HG03575 (cell line): ENCODE measurements around the gene ING3.
A peak's percentile ranks its signal among the peaks of the same experiment; 100 is the strongest.
"Not testable (repeated sequence)": the region's sequence is repeated elsewhere in the genome, so short reads cannot be mapped to it uniquely, and the experiment has no call there.

Experiments used
- ATAC-seq: cut with Tn5 transposase; IDR thresholded peaks from one replicate; pipeline ENCODE4 v1.9.1; 2021; ENCODE audit not compliant: unreplicated experiment, insufficient number of reproducible peaks, low FRiP score; ENCODE audit errors: extremely low read depth

ING3 gene

GRCh38 chr7:120947980-120948379 is 2.6 kb upstream of the ING3 start:
- ATAC-seq: no peak

GRCh38 chr7:120949393-120949911 is 1.1 kb upstream of the ING3 start:
- ATAC-seq: no peak

DNA sequence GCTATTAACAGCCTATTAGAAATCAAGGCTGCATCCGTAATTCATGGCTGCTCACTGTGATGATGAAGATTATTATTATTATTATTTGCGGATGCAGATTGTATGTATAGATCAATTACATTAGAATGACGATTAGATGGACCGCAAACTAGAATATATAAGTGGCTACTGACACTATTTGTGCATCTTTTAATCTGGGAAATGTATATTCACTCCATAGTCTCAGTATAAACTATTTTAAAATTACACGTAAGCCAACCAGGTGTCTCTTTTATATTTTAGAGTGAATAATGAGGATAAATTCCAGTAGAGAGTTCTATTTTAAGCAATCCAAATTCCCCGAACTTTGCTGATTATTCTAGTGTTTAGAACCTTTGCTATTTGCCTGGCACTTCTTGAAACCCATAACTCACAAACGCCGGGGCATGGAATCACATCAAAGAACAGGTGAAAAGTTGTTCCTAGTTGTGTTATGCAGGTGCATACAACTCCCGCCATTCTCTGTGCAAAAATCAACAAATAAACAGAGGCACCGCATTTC is 509 bp upstream of the ING3 start:
- ATAC-seq: no peak

GRCh38 chr7:120951309-120951699 is 727 bp downstream of the ING3 start:
- no peak for ATAC-seq

GRCh38 chr7:120951826-120952225 is 1.2 kb downstream of the ING3 start:
- no peak for ATAC-seq

DNA sequence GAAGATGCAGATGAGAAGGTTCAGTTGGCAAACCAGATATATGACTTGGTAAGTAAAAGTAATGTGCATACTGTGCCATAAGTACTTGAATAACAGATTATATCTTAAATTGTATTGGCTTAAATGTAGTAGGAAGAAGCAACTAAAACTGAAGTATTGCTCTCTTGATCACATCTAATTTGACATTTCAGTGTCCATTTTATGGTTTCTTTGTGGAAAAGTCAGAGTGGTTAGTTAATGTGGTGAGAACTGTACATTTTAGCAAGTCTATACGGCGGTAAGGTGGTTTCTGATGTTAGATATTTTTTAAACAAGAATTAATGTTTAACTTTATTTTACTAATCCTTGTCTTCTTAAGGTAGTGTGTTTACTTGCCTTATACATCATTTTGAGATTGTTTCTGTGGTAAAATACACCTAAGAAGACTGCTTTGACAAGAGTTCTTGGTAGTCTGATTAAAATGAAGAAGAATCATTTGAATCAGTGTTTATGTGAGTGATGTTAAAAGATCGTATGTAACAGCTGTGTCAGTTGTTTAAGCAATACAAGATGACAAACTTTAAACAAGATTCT is 5.1 kb downstream of the ING3 start:
- peak; percentile 19 for ATAC-seq

- no peak for ATAC-seq
Measured at GRCh38 chr7:120959929-120960484, 9.4 kb downstream of the ING3 start.

DNA sequence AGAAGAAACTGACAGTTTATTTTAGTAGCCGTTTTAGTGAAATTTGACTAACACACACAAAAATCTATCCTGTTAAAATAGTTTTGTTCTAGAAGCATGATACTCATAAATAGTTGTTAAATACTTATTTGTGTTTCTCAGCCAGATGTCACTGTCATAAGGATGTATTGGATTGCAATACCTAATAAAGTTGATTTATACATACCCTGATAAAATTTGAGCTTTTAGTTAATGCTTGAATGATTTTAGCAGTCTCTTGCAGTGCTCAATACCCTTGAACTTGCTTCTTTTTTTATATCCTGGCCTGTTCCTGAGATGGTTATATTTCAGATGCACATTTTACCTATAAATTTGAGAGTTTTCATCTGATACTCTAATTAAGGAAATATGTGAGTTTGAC is 10.1 kb downstream of the ING3 start:
- no peak for ATAC-seq

- ATAC-seq: no peak
Measured at GRCh38 chr7:120961638-120962173, 11.1 kb downstream of the ING3 start.

DNA sequence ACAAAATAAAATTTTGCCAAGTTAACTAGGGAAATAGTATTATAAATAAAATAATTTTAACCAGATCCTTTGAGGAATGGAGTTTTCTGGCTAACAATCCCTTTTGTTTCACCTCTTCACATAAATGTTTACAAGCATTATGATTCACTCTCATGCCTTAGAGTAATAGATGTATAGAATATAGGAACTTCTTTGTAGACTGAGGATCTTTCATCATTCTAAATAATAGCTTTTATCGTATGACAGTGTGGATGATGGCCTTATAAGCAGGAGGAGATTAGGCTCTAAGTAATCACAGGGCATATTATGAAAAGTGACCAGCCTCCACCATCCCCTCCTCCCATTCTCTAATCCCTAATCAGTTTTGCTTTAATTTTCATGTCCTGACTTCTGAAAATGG is 13.5 kb downstream of the ING3 start:
- ATAC-seq: no peak

DNA sequence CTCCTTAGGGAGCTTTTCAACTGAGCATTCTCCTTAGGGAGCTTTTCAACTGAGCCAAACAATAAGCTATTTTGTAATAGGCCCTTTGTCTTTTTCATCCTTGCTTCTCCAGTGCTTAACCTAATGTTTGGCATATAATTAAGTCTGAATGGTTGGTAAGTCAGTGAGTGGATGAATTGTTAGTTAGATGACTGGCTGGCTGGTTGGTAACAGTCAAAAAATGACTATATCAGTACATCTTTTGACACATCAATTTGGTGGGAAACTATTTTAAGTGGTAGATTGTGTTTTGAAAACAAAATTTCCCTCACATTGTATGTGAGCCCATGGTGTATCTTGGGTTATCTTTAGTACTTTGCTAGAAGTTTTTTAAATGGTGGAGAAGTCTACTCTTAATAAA is 16.4 kb downstream of the ING3 start:
- ATAC-seq: no peak

- ATAC-seq: no peak
Measured at GRCh38 chr7:120973849-120974248, 23.3 kb downstream of the ING3 start.

GRCh38 chr7:120979765-120980499 is 29.4 kb downstream of the ING3 start:
- ATAC-seq: no peak

- no peak for ATAC-seq
Measured at GRCh38 chr7:120981117-120981516, 30.5 kb downstream of the ING3 start.

DNA sequence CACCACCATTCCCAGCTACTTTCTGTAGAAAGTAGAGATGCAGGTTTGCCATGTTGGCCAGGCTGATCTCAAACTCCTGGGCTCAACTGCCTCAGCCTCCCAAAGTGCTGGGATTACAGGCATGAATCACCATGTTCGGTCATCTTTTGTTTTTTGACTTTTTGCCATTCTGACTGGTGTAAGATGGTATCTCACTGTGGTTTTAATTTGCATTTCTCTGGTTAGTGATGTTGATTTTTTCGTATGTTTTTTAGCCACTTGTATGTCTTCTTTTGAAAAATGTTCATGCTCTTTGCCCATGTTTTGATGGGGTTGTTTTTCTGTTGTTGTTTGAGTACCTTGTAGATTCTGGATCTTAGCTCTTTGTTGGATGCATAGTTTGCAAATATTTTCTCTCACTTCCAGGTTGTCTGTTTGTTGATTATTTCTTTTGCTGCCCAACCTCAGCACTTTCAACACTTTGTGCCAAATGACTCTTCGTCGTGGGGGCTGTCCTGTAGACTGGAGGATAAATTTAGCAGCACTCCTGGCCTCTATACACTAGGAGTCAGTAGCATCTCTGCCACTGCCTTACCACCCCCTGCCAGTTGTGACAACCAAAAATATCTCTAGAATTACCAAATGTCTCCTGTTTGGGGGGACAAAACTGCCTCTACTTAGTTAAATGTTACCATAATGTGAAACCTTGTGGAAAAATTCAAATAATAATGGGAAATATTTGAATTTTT is 31.5 kb downstream of the ING3 start:
- no peak for ATAC-seq

GRCh38 chr7:120983592-120983991 is 33.0 kb downstream of the ING3 start:
- not testable (repeated sequence) for ATAC-seq

DNA sequence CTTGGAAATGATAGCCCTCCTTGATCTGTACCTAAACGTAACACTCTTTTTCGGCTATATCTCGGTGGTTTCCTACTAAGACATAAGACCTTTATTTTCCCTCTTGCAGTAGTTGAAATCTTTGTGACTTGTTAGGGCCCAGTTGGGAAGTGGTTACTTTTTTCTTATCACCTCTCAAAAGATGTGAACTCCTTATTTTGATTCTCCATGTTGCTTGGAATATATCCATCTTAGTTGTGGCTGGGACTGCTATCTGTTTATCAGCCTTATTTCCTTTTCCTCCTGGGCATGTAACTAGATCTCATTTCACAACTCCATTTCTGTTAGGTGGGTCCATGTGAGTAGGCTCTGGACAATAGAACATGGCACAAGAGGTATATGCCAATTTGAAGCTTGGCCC is 33.8 kb downstream of the ING3 start:
- no peak for ATAC-seq

GRCh38 chr7:120985130-120985758 is 34.7 kb downstream of the ING3 start:
- ATAC-seq: no peak

DNA sequence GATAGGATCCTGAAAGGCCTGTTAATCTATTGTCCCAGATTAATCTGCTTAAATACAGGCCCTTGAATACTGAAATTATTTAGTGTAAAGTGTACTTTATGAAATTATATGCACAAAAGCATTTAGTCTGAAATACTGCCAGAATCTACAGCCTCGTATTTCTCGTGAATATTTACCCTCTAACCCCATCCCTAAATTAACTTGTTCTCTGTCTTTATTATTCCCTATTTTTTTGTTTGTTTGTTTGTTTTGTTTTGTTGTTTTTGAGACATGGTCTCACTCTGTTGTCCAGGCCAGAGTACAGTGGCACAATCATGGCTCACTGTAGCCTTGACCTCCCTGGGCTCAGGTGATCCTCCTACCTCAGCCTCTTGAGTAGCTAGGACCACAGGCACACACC is 35.3 kb downstream of the ING3 start:
- no peak for ATAC-seq
